Epithelial cell of umbilical artery (primary cell): Measurements from ENCODE around the gene PRSS53. TPM values are rescaled to one million over a fixed set of nuclear protein-coding genes. Genes with fewer than 3 reads are reported as not detected.

Experiments
- total RNA-seq: library from RNA; depleted of rRNA; stranded (reverse); fragments of >200 nt; gene quantifications from 2 replicates; pipeline ENCODE4 v1.2.3, GENCODE V29; 2014

Gene PRSS53
- 0.32 and 1.2 TPM in 2 replicates for total RNA-seq

GRCh38 chr16:31088459-31089183, at the start of gene PRSS53:
TSS of gene PRSS53 (minus strand) at chr16:31088943. CDS start at chr16:31088809, 134 bp downstream.

GRCh38 chr16:31135535-31136286, 47.0 kb upstream of the PRSS53 start, which contains the start of gene PRSS8:
TSS of gene PRSS8 (minus strand) at chr16:31135727. CDS start at chr16:31135498, 229 bp downstream.

GRCh38 chr16:31117384-31118222, 28.9 kb upstream of the PRSS53 start, which contains the start of gene KAT8:
TSS of gene KAT8 (plus strand) at chr16:31117664. CDS start at chr16:31117682, 18 bp downstream.

GRCh38 chr16:31108035-31108793, 19.5 kb upstream of the PRSS53 start, which contains the start of gene BCKDK:
TSS of gene BCKDK (plus strand) at chr16:31108386. CDS start at chr16:31109224, 838 bp downstream.

GRCh38 chr16:31094424-31095120, 5.8 kb upstream of the PRSS53 start, which contains the start of gene VKORC1:
TSS of gene VKORC1 (minus strand) at chr16:31094797. CDS start at chr16:31094729, 68 bp downstream.

GRCh38 chr16:31073970-31074813, 14.6 kb downstream of the PRSS53 start, which contains the start of the genes ZNF646 and ZNF668:
TSS of gene ZNF646 (plus strand) at chr16:31074422. CDS start at chr16:31076325, 1,903 bp downstream.
TSS of gene ZNF668 (minus strand) at chr16:31074240. CDS start at chr16:31064459, 9,781 bp downstream.

Other genes with a start within 250 kb of the PRSS53 start
- 32.2 and 37.2 TPM in 2 replicates for gene BCL7C, start 194.9 kb downstream of the PRSS53 start, total RNA-seq
- gene CTF1, start 192.3 kb downstream of the PRSS53 start, total RNA-seq: under 0.01 TPM in 1 of 2 replicates, not detected in the other
- gene FBXL19, start 165.4 kb downstream of the PRSS53 start, total RNA-seq: 21.7 and 27.3 TPM in 2 replicates
- 18.8 and 21.1 TPM in 2 replicates for gene ORAI3, start 139.9 kb downstream of the PRSS53 start, total RNA-seq
- 1.6 and 2.1 TPM in 2 replicates for gene SETD1A, start 131.2 kb downstream of the PRSS53 start, total RNA-seq
- 2.3 and 2.6 TPM in 2 replicates for gene HSD3B7, start 103.7 kb downstream of the PRSS53 start, total RNA-seq
- gene STX1B, start 78.3 kb downstream of the PRSS53 start, total RNA-seq: under 0.01 TPM in 2 replicates
- gene STX4, start 55.4 kb downstream of the PRSS53 start, total RNA-seq: 15.9 and 20.4 TPM in 2 replicates
- 6.8 and 9.7 TPM in 2 replicates for gene ZNF668, start 14.7 kb downstream of the PRSS53 start, total RNA-seq
- gene ZNF646, start 14.5 kb downstream of the PRSS53 start, total RNA-seq: 9.1 and 11.0 TPM in 2 replicates
- 82.5 and 95.8 TPM in 2 replicates for gene VKORC1, start 5.9 kb upstream of the PRSS53 start, total RNA-seq
- 15.6 and 15.7 TPM in 2 replicates for gene BCKDK, start 19.4 kb upstream of the PRSS53 start, total RNA-seq
- gene KAT8, start 28.7 kb upstream of the PRSS53 start, total RNA-seq: 32.8 and 37.7 TPM in 2 replicates
- not detected in 2 replicates for gene PRSS8, start 46.8 kb upstream of the PRSS53 start, total RNA-seq
- gene PRSS36, start 61.1 kb upstream of the PRSS53 start, total RNA-seq: 0.32 and 1.5 TPM in 2 replicates
- gene FUS, start 91.2 kb upstream of the PRSS53 start, total RNA-seq: 59.9 and 74.4 TPM in 2 replicates
- gene PYCARD, start 113.8 kb upstream of the PRSS53 start, total RNA-seq: 41.6 and 95.5 TPM in 2 replicates
- not detected in 2 replicates for gene TRIM72, start 125.2 kb upstream of the PRSS53 start, total RNA-seq
- not detected in 2 replicates for gene PYDC1, start 128.2 kb upstream of the PRSS53 start, total RNA-seq
- not detected in 2 replicates for gene ITGAM, start 171.0 kb upstream of the PRSS53 start, total RNA-seq